GM12892 (cell line): Measurements from ENCODE around the gene GUCA2B. TPM values are rescaled to one million over a fixed set of nuclear protein-coding genes. Genes with fewer than 3 reads are reported as not detected.

Experiments used
- DNase-seq: peaks from one replicate; pipeline ENCODE4 v3.0.0; 2011; ENCODE audit not compliant: insufficient read length
- FAIRE-seq: peaks from 2 replicates; lab custom pipeline; 2011; peaks lifted over from hg19 to GRCh38; lab: Jason Lieb, UNC
- POLR2A ChIP-seq: IDR thresholded peaks from 2 replicates; pipeline ENCODE4 v1.6.1; 2011; ENCODE audit warnings: low read depth, low read length, control low read depth
- POLR2AphosphoS5 ChIP-seq: IDR thresholded peaks from 2 replicates; pipeline ENCODE4 v1.6.1; 2011; ENCODE audit warnings: low read depth, low read length, control low read depth
- TAF1 ChIP-seq: IDR thresholded peaks from 2 replicates; pipeline ENCODE4 v1.6.1; 2011; ENCODE audit warnings: low read depth, mild to moderate bottlenecking, control low read depth, low read length, borderline replicate concordance
- polyA plus RNA-seq: library from polyadenylated mRNA; unstranded; fragments of >200 nt; gene quantifications from one replicate; pipeline ENCODE4 v1.2.1, GENCODE V29; 2012; ENCODE audit warnings: missing spikeins, inconsistent platforms; ENCODE audit not compliant: missing spikeins

GUCA2B gene
- polyA plus RNA-seq: not detected

GRCh38 chr1:42152907-42153600, at the start of gene GUCA2B:
TSS of gene GUCA2B (plus strand) at chr1:42153410. CDS start at chr1:42153451, 41 bp downstream.
- FAIRE-seq (no peak), DNase-seq (no peak)
- TF ChIP-seq POLR2A (no peak), POLR2AphosphoS5 (no peak), TAF1 (no peak)

GRCh38 chr1:42105025-42105424, 48.2 kb upstream of the GUCA2B start:
- TF ChIP-seq TAF1: no peak
- no peak for TF ChIP-seq POLR2A
- no peak for TF ChIP-seq POLR2AphosphoS5
- FAIRE-seq (no peak), DNase-seq (no peak)

GRCh38 chr1:42108309-42108708, 44.9 kb upstream of the GUCA2B start:
- TF ChIP-seq POLR2AphosphoS5 (no peak), POLR2A (no peak), TAF1 (no peak)
- FAIRE-seq (no peak), DNase-seq (no peak)

- FAIRE-seq (no peak), DNase-seq (no peak)
- TF ChIP-seq POLR2A (no peak), POLR2AphosphoS5 (no peak), TAF1 (no peak)
These were observed 43.6 kb upstream of the GUCA2B start for GRCh38 chr1:42109600-42109999.

DNA sequence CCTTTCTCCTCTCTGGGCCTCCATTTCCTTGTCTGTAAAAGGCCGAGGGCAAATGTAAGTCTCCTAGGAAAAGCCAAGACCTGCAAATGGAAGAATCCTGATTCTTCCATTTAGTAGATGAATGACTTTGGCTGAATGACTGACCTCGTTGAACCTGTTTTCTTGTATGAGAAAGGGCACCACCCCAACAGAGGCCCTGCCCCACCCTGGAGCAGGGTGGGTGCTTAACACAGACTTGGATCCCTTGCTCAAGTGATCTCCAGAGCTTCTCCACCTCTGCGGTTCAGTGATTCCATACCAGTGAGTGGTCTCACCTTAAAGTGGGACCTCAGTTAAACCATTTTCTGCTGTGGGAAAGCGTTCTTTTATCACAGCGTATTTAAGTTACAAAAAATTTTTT, 39.0 kb upstream of the GUCA2B start:
- TF ChIP-seq POLR2A (no peak), POLR2AphosphoS5 (no peak), TAF1 (no peak)
- no peak for DNase-seq

GRCh38 chr1:42117214-42117613, 36.0 kb upstream of the GUCA2B start:
- no peak for TF ChIP-seq POLR2A
- no peak for TF ChIP-seq POLR2AphosphoS5
- TF ChIP-seq TAF1: no peak
- DNase-seq (no peak), FAIRE-seq (no peak)

More for the DNA sequence above, 39.0 kb upstream of the GUCA2B start:
- peak; percentile 24 for FAIRE-seq

- DNase-seq: no peak
- TF ChIP-seq POLR2A (no peak), TAF1 (no peak), POLR2AphosphoS5 (no peak)
- no peak for FAIRE-seq
These were observed 35.1 kb upstream of the GUCA2B start for GRCh38 chr1:42118125-42118524.

DNA sequence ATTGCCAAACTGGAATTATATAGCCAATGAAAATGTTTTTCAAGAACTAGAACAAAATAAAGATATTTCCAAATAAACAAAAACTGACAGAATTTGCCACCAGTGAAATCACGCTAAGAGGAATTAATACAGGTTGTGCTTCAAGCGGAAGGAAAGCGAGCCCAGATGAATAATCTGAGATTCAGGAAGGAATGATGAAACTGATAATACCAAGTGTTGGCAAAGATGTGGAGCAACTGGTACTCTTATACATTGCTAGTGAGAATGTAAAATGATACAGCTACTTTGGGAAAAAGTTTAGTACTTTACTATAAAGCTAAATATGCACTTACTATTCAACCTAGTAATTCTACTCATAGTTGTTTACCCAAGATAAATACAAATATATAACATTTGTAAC, 30.8 kb upstream of the GUCA2B start:
- FAIRE-seq (no peak), DNase-seq (no peak)
- TF ChIP-seq POLR2A (no peak), POLR2AphosphoS5 (no peak), TAF1 (no peak)

- no peak for DNase-seq
- TF ChIP-seq POLR2AphosphoS5: no peak
- TF ChIP-seq TAF1: no peak
- TF ChIP-seq POLR2A: no peak
- no peak for FAIRE-seq
These were observed 27.7 kb upstream of the GUCA2B start for GRCh38 chr1:42125552-42125951.

GRCh38 chr1:42127767-42128166, 25.4 kb upstream of the GUCA2B start:
- FAIRE-seq (no peak), DNase-seq (no peak)
- no peak for TF ChIP-seq POLR2A
- no peak for TF ChIP-seq TAF1

GRCh38 chr1:42128499-42128898, 24.7 kb upstream of the GUCA2B start:
- DNase-seq: no peak
- no peak for TF ChIP-seq POLR2AphosphoS5
- no peak for TF ChIP-seq TAF1
- TF ChIP-seq POLR2A: no peak
- FAIRE-seq: no peak

- TF ChIP-seq POLR2AphosphoS5 (no peak), TAF1 (no peak), POLR2A (no peak)
- FAIRE-seq (no peak), DNase-seq (no peak)
These were observed 24.2 kb upstream of the GUCA2B start for GRCh38 chr1:42128964-42129363.
